PC-9 (cell line): ENCODE data around the gene DIP2C. TPM values are rescaled to one million over a fixed set of nuclear protein-coding genes. Genes with fewer than 3 reads are reported as not detected.

Experiments used
- BruUV-seq: library from RNA; stranded (reverse); fragments of 400-500 nt; replicated peaks from 2 replicates; lab custom pipeline; 2021; lab: Mats Ljungman, UMichigan
- CTCF ChIA-PET: fragments of 300-600 bp; sonication (Branson Sonifier 250); formaldehyde crosslinking; loops from one replicate; lab custom pipeline; 2022; ENCODE audit warnings: antibody characterized with exemption; lab: Charles Lee
- POLR2A ChIA-PET: fragments of 300-600 bp; sonication (Branson Sonifier 250); formaldehyde crosslinking; loops from one replicate; lab custom pipeline; 2022; ENCODE audit warnings: antibody characterized with exemption; ENCODE audit not compliant: unreplicated experiment; lab: Charles Lee
- DNase-seq, 2 experiments: peaks; one replicate each; pipeline versions ENCODE4 v3.0.0 to v3.0.0-alpha.2; 2015 to 2022; ENCODE audit warnings: mixed read lengths in 1 of 2
- H2AFZ ChIP-seq: fragments of 200-600 bp; sonication (generic); 2 replicates; pipeline ENCODE4 v1.8.1; 2017; ENCODE audit warnings: antibody characterized with exemption
- H3F3A ChIP-seq: fragments of 200-600 bp; sonication (generic); 2 replicates; pipeline ENCODE4 v1.8.1; 2017; ENCODE audit warnings: antibody characterized with exemption, mild to moderate bottlenecking, low read depth; ENCODE audit not compliant: insufficient read depth
- H3K27ac ChIP-seq: fragments of 200-600 bp; sonication (generic); 2 replicates; pipeline ENCODE4 v1.6.1; 2016; ENCODE audit warnings: mixed run types
- H3K27me3 ChIP-seq: fragments of 200-600 bp; sonication (generic); 2 replicates; pipeline ENCODE4 v1.6.1; 2016; ENCODE audit warnings: low read depth, mixed run types; ENCODE audit not compliant: insufficient read depth
- H3K36me3 ChIP-seq: fragments of 200-600 bp; sonication (generic); 2 replicates; pipeline ENCODE4 v1.6.1; 2016; ENCODE audit warnings: low read depth, mixed run types
- H3K4me1 ChIP-seq: fragments of 200-600 bp; sonication (generic); replicated peaks from 2 replicates; pipeline ENCODE4 v1.6.1; 2016; ENCODE audit warnings: mixed run types; ENCODE audit not compliant: insufficient read depth
- H3K4me2 ChIP-seq: fragments of 200-600 bp; sonication (generic); 2 replicates; pipeline ENCODE4 v1.6.1; 2017; ENCODE audit warnings: mixed run types
- H3K4me3 ChIP-seq: fragments of 200-600 bp; sonication (generic); 2 replicates; pipeline ENCODE4 v1.6.1; 2016; ENCODE audit warnings: mixed run types
- H3K79me2 ChIP-seq: fragments of 200-600 bp; sonication (generic); 2 replicates; pipeline ENCODE4 v1.6.1; 2017; ENCODE audit warnings: low read depth, mixed run types
- H3K9me2 ChIP-seq: fragments of 200-600 bp; sonication (generic); 2 replicates; pipeline ENCODE4 v1.8.1; 2017; ENCODE audit warnings: mild to moderate bottlenecking; ENCODE audit not compliant: insufficient read depth
- H3K9me3 ChIP-seq: fragments of 200-600 bp; sonication (generic); 2 replicates; pipeline ENCODE4 v1.8.1; 2016; ENCODE audit warnings: low read depth; ENCODE audit not compliant: insufficient read depth
- H4K20me1 ChIP-seq: fragments of 200-600 bp; sonication (generic); 2 replicates; pipeline ENCODE4 v1.8.1; 2017; ENCODE audit not compliant: insufficient read depth
- CTCF ChIP-seq: fragments of 200-600 bp; sonication (generic); conservative IDR thresholded peaks from 2 replicates; pipeline ENCODE4 v1.6.1; 2017; ENCODE audit warnings: mixed run types, antibody characterized with exemption, mild to moderate bottlenecking, moderate library complexity
- EZH2 ChIP-seq: fragments of 200-600 bp; sonication (generic); IDR thresholded peaks from 2 replicates; pipeline ENCODE4 v1.8.0; 2017; ENCODE audit warnings: antibody characterized with exemption, low read depth
- intact Hi-C: fragments of 100-400 bp; cut with micrococcal nuclease; formaldehyde crosslinking; loops from one replicate; pipeline ENCODE4 v1.10.0; 2022; ENCODE audit not compliant: unreplicated experiment
- total RNA-seq: library from RNA; stranded (reverse); gene quantifications from 2 replicates; pipeline ENCODE4 v1.2.3, GENCODE V29; 2021

Gene DIP2C
- total RNA-seq, 1 experiment from 2014 or later, result 0.83 TPM

DNA sequence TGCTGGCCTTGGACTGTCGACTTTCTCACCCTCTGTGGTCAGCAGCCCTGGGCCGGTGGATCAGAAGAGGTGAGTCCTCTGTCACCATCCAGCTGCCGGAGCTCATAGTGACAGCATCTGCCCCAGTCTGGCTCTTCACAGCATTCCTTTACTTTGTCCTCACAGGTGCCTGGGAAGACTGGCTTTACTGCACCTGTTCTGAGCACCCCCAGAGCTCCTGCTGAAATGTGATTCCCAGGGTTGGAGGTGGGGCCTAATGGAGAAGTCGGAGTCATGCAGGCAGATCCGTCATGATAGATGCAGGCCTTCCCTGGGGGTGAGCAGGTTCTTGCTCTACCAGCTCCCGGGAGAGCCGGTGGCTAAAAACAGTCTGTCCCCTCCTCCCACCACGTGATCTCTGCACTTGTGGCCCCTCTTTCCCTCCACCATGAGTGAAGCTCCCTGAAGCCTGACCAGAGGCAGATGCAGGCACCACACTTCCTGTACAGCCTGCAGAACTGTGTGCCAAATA is 382.7 kb downstream of the DIP2C start:
- DNase-seq, result peak in 1 of 2 experiments; percentile 20
- Histone ChIP-seq H3K4me2 (no peak overlapping the region), H3K9me2 (no peaks in the 10 kb centered on the region), H4K20me1 (no peaks in the 10 kb centered on the region), H2AFZ (no peak overlapping the region), H3K4me3 (no peak overlapping the region), H3K9me3 (no peaks in the 10 kb centered on the region), H3K79me2 (no peaks in the 10 kb centered on the region), H3K27ac (no peak overlapping the region), H3F3A (no peaks in the 10 kb centered on the region), H3K36me3 (no peaks in the 10 kb centered on the region), H3K4me1 (no peaks in the 10 kb centered on the region), H3K27me3 (peaks cover 14% of the 10 kb centered on the region; the same call in 1 of the 2 replicates)
- BruUV-seq, result no TSS peak
- intact Hi-C loops, result no loop called here
- ChIA-PET CTCF (no interaction called here), POLR2A (no interaction called here)
- no peak for TF ChIP-seq EZH2
- no peak for TF ChIP-seq CTCF

DNA sequence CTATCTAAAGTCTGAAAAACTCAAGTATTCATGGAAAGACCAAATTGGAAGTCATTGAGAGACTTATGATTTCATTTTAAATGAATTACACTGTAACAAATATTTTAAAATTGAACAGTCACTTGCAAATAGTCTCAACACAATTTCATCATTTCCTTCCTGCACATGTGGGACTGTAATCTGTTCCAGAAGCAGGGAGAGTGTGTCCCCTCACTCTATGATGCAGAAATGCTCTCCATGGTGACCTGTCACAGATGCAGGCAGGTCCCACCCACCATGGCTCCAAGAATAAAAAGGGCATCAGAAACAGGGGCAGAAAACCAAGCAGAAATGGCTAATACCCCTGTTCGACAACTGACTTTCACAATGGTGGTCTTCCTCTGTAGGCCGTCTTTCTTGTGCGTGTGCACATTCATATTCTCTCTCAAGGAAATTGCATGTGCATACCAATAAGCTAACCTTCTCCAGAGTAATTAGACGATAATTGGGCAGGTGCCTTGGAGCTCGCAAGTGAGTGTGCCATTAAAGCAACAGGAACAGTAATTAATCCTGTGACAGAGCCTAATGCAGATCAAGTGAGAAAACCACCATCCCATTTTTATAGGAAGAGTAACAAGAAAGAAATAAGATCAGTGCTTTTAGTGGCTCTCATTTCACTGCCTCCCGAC is 383.3 kb downstream of the DIP2C start:
- H3K9me2 ChIP-seq, result no peaks in the 10 kb centered on the region
- POLR2A ChIA-PET, result no interaction called here
- CTCF ChIA-PET, result no interaction called here
- BruUV-seq, result no TSS peak
- no peaks in the 10 kb centered on the region for H3K36me3 ChIP-seq
- no peaks in the 10 kb centered on the region for H3K79me2 ChIP-seq
- DNase-seq, result no peak
- no peak overlapping the region for H2AFZ ChIP-seq
- no peaks in the 10 kb centered on the region for H3K4me1 ChIP-seq
- H4K20me1 ChIP-seq, result no peaks in the 10 kb centered on the region
- peaks cover 20% of the 10 kb centered on the region for H3K27me3 ChIP-seq
- H3K4me3 ChIP-seq, result no peak overlapping the region
- H3K27ac ChIP-seq, result no peak overlapping the region
- no peak overlapping the region for H3K4me2 ChIP-seq
- TF ChIP-seq CTCF (no peak), EZH2 (no peak)
- H3K9me3 ChIP-seq, result no peaks in the 10 kb centered on the region
- intact Hi-C loops, result no loop called here
- no peaks in the 10 kb centered on the region for H3F3A ChIP-seq

DNA sequence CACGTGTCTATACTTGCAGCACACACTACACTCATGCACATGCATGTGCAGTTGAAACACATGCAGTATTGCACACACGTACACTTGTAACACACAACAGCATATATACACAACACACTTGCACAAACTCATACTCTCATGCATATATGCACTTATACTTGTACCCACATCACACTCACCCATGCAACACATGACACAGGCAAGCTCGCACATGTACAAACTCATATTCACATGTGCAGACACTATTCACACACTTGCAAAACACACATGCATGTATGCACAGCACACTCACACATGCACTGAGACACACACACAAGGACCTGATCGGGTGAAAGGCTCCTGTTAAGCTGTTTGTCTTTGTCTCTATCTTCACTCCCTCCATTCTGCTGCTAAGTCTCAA is 384.4 kb downstream of the DIP2C start:
- CTCF ChIA-PET, result no interaction called here
- POLR2A ChIA-PET, result no interaction called here
- Histone ChIP-seq H3K27me3 (peaks cover 27% of the 10 kb centered on the region), H4K20me1 (no peaks in the 10 kb centered on the region), H3F3A (no peaks in the 10 kb centered on the region), H3K9me3 (no peaks in the 10 kb centered on the region), H3K4me3 (no peak overlapping the region), H3K36me3 (no peaks in the 10 kb centered on the region), H3K4me2 (no peak overlapping the region), H3K9me2 (no peaks in the 10 kb centered on the region), H3K4me1 (no peaks in the 10 kb centered on the region), H3K27ac (no peak overlapping the region), H2AFZ (no peak overlapping the region), H3K79me2 (no peaks in the 10 kb centered on the region)
- DNase-seq, result no peak
- no TSS peak for BruUV-seq
- TF ChIP-seq CTCF (no peak), EZH2 (no peak)
- intact Hi-C loops, result no loop called here
